Tibial nerve (tissue), 4 donors: ENCODE measurements around the gene ADGRL3.

Experiments
- CTCF ChIP-seq, 5 experiments: fragments of 200-600 bp in 3 of 5; fragments of 450-650 bp in 2 of 5; sonication (generic) in 3 of 5; IDR thresholded peaks; one replicate each; pipeline ENCODE4 v1.5.1; 2016 to 2019; ENCODE audit warnings: antibody characterized with exemption in 5 of 5, mild to moderate bottlenecking in 3 of 5, moderate library complexity in 2 of 5
- EP300 ChIP-seq, 2 donors: sonication (generic); formaldehyde crosslinking; IDR thresholded peaks; one replicate each; pipeline ENCODE4 v1.6.1; 2017; ENCODE audit warnings: antibody characterized with exemption in 2 of 2, mild to moderate bottlenecking in 1 of 2

GRCh38 chr4:61911313-61911756 lies 711.2 kb downstream of the ADGRL3 start:
- TF ChIP-seq EP300 (IDR thresholded peaks at IDR 0.05): no peak
- TF ChIP-seq CTCF (IDR thresholded peaks at IDR 0.05): no peak
